MM.1S (cell line): ENCODE measurements around the gene AKAP1.

Experiments
- CTCF ChIP-seq: fragments of 300-600 bp; sonication (generic); IDR thresholded peaks from 2 replicates; pipeline ENCODE4 v1.5.1; 2016; ENCODE audit warnings: antibody characterized with exemption, low read length, mixed read lengths
- EZH2phosphoT487 ChIP-seq: fragments of 300-600 bp; sonication (generic); IDR thresholded peaks from 2 replicates; pipeline ENCODE4 v1.6.1; 2018; ENCODE audit warnings: antibody characterized with exemption, low read length

GRCh38 chr17:57102122-57102521, 17.1 kb downstream of the AKAP1 start:
- TF ChIP-seq EZH2phosphoT487 (no peak), CTCF (no peak)
